ENCODE data around the gene LIMD2.

The LIMD2 gene

GRCh38 chr17:63718988-63719387 is 19.1 kb upstream of the LIMD2 start:
- Histone ChIP-seq H3K4me3 (ENCODE audit: low read length) (no peak overlapping the region), H3F3A (ENCODE audit: insufficient read depth, low read length) (no peaks in the 10 kb centered on the region), H3K4me2 (ENCODE audit: low read depth, low read length) (no peak overlapping the region), H3K79me2 (ENCODE audit: low read length) (no peaks in the 10 kb centered on the region), H4K20me1 (ENCODE audit: insufficient read depth, low read length) (no peaks in the 10 kb centered on the region; the same call in 1 of the 2 replicates), H3K9ac (ENCODE audit: low read length) (no peak overlapping the region), H3K36me3 (replicated peaks; ENCODE audit: insufficient read depth, low read length) (no peaks in the 10 kb centered on the region), H3K4me1 (ENCODE audit: low read length) (no peaks in the 10 kb centered on the region), H3K27me3 (replicated peaks; ENCODE audit: insufficient read depth, low read length) (no peaks in the 10 kb centered on the region), H3K9me3 (replicated peaks; ENCODE audit: insufficient read depth, low read length) (no peaks in the 10 kb centered on the region), H3K27ac (ENCODE audit: low read length) (no peak overlapping the region), H2AFZ (ENCODE audit: low read length) (no peak overlapping the region), H3K9me2 (replicated peaks; ENCODE audit: insufficient read depth, low read length) (no peaks in the 10 kb centered on the region)
- no peak for TF ChIP-seq EZH2 (optimal IDR thresholded peaks at IDR 0.05; ENCODE audit: low read depth, low read length)
- TF ChIP-seq CTCF (IDR thresholded peaks at IDR 0.05; ENCODE audit: low read length), result no peak
- TF ChIP-seq EZH2phosphoT487 (IDR thresholded peaks at IDR 0.05; ENCODE audit: low read length), result no peak
- DNase-seq, result no peak

DNA sequence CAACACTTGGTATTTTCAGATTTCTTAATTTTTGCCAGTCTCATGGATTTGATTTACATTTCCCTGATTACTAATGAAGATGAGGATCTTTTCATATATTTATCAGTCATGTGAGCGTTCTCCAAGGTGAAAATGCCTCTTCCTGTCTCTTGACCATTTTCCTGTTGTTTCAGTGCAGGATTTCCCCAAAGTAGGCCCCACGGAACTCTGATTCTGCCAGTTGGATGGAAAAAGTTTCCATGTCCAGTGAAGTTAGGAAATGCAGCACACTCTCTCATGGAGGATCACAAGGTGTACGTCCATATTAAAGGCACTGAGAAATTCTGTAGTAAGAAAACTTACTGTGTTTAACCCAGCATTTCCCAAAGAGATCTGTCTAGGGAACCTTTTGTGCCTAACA is 16.5 kb upstream of the LIMD2 start:
- H3K9ac ChIP-seq (ENCODE audit: low read length), result no peak overlapping the region
- H4K20me1 ChIP-seq (ENCODE audit: insufficient read depth, low read length), result no peaks in the 10 kb centered on the region
- H2AFZ ChIP-seq (ENCODE audit: low read length), result no peak overlapping the region
- no peak overlapping the region for H3K4me2 ChIP-seq (ENCODE audit: low read depth, low read length)
- H3K9me2 ChIP-seq (replicated peaks; ENCODE audit: insufficient read depth, low read length), result no peaks in the 10 kb centered on the region
- H3K27ac ChIP-seq (ENCODE audit: low read length), result no peak overlapping the region
- DNase-seq, result no peak
- H3K27me3 ChIP-seq (replicated peaks; ENCODE audit: insufficient read depth, low read length), result no peaks in the 10 kb centered on the region
- no peaks in the 10 kb centered on the region for H3F3A ChIP-seq (ENCODE audit: insufficient read depth, low read length)
- H3K9me3 ChIP-seq (replicated peaks; ENCODE audit: insufficient read depth, low read length), result no peaks in the 10 kb centered on the region
- no peak overlapping the region for H3K4me3 ChIP-seq (ENCODE audit: low read length)
- no peaks in the 10 kb centered on the region for H3K79me2 ChIP-seq (ENCODE audit: low read length)
- H3K36me3 ChIP-seq (replicated peaks; ENCODE audit: insufficient read depth, low read length), result no peaks in the 10 kb centered on the region
- H3K4me1 ChIP-seq (ENCODE audit: low read length), result no peaks in the 10 kb centered on the region
- TF ChIP-seq CTCF (IDR thresholded peaks at IDR 0.05; ENCODE audit: low read length) (no peak), EZH2 (optimal IDR thresholded peaks at IDR 0.05; ENCODE audit: low read depth, low read length) (no peak), EZH2phosphoT487 (IDR thresholded peaks at IDR 0.05; ENCODE audit: low read length) (no peak)

DNA sequence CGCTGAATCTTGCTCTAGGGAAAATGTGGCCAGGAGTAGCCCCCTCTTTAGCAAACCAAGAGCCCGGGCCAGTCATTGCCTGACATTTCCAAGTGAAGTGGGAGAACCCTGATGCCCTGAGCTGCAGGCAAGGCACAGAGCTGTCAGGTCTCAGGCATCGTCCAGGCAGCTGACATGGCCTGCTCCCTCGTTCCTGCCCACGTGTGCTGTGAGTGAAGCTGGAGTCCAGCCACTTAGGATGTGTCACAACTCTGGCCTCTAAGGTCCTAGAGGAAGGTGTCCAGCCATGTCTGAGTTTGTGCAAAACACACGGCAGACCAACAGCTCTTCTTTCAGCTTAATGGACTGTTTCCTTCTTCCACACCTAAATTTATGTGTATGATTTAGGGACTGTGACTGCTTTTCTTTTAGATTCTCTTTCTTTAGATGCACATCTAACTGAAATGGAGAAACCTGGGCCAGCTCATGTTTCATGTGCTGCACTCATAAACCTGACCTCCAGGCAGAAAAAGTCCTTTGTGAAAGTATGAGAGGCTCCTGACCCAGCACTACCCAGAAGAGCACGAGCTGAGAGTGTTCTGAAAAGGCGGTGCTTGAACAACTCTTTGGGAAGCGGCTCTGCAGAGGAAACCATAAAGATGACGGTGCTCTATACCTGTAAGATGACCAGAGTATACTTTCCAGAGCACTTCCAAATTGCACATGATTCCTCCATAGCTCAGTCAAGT is 14.8 kb upstream of the LIMD2 start:
- DNase-seq, result no peak
- no peaks in the 10 kb centered on the region for H3K4me1 ChIP-seq (ENCODE audit: low read length)

More for the DNA sequence above, 14.8 kb upstream of the LIMD2 start:
- Histone ChIP-seq H3K9me2 (replicated peaks; ENCODE audit: insufficient read depth, low read length) (no peaks in the 10 kb centered on the region), H3K27ac (ENCODE audit: low read length) (no peak overlapping the region), H3K4me2 (ENCODE audit: low read depth, low read length) (no peak overlapping the region), H2AFZ (ENCODE audit: low read length) (no peak overlapping the region), H4K20me1 (ENCODE audit: insufficient read depth, low read length) (no peaks in the 10 kb centered on the region), H3K36me3 (replicated peaks; ENCODE audit: insufficient read depth, low read length) (no peaks in the 10 kb centered on the region), H3K9me3 (replicated peaks; ENCODE audit: insufficient read depth, low read length) (no peaks in the 10 kb centered on the region), H3K79me2 (ENCODE audit: low read length) (no peaks in the 10 kb centered on the region), H3K9ac (ENCODE audit: low read length) (no peak overlapping the region), H3K4me3 (ENCODE audit: low read length) (no peak overlapping the region), H3F3A (ENCODE audit: insufficient read depth, low read length) (no peaks in the 10 kb centered on the region), H3K27me3 (replicated peaks; ENCODE audit: insufficient read depth, low read length) (no peaks in the 10 kb centered on the region)
- TF ChIP-seq CTCF (IDR thresholded peaks at IDR 0.05; ENCODE audit: low read length) (no peak), EZH2phosphoT487 (IDR thresholded peaks at IDR 0.05; ENCODE audit: low read length) (no peak), EZH2 (optimal IDR thresholded peaks at IDR 0.05; ENCODE audit: low read depth, low read length) (no peak)
